ENCODE data around the gene NNMT. TPM values are rescaled to one million over a fixed set of nuclear protein-coding genes. Genes with fewer than 3 reads are reported as not detected.

The NNMT gene
- total RNA-seq, 1 experiment from 2014 or later: not detected

Other genes with a start within 250 kb of the NNMT start
- 0.25 and 0.44 TPM in 2 replicates for gene ZBTB16, start 236.7 kb upstream of the NNMT start, total RNA-seq (2021)
- 3.7 and 4.9 TPM in 2 replicates for gene C11orf71, start 104.1 kb downstream of the NNMT start, total RNA-seq (2021)
- 18.9 and 34.7 TPM in 2 replicates for gene RBM7, start 104.3 kb downstream of the NNMT start, total RNA-seq (2021)
- gene REXO2, start 143.1 kb downstream of the NNMT start, total RNA-seq (2021): 117 and 145 TPM in 2 replicates

Measured in PC-9 (cell line).